IPS-15b (cell line): ENCODE measurements around the gene ANKRD37.

Source experiments
- H3K27me3 ChIP-seq: one replicate; pipeline ENCODE4 v1.6.1; 2013; ENCODE audit warnings: low read length; ENCODE audit not compliant: control insufficient read depth, insufficient read depth
- H3K36me3 ChIP-seq: one replicate; pipeline ENCODE4 v1.6.1; 2013; ENCODE audit warnings: low read length; ENCODE audit not compliant: control insufficient read depth, insufficient read depth
- H3K4me1 ChIP-seq: one replicate; pipeline ENCODE4 v1.6.1; 2013; ENCODE audit warnings: mild to moderate bottlenecking, low read length; ENCODE audit not compliant: control insufficient read depth, insufficient read depth
- H3K4me3 ChIP-seq: one replicate; pipeline ENCODE4 v1.5.1; 2013; ENCODE audit warnings: low read depth, low read length
- H3K9ac ChIP-seq: one replicate; pipeline ENCODE4 v1.6.1; 2013; ENCODE audit warnings: low read depth, mild to moderate bottlenecking, low read length
- H3K9me3 ChIP-seq: one replicate; pipeline ENCODE4 v1.6.1; 2013; ENCODE audit warnings: mild to moderate bottlenecking, low read length; ENCODE audit not compliant: control insufficient read depth, insufficient read depth

Gene ANKRD37

DNA sequence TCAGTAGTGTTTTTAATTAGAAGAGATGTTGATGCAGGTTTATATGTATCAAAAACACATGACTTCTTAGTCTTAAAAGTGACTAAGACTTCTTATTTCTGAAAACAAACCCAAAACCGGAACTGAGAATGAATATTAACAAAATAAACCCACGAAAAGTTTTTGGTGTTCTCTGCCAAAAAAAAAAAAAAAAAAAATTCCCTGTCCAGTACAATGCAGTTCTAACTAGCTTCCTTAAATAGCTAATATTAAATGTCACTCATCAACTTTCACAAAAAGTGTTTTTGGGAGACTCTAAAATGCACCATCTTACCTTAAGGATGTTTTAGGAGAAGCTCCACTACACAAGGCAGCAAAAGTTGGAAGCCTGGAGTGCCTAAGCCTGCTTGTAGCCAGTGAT is 2.0 kb downstream of the ANKRD37 start:
- Histone ChIP-seq H3K9me3 (no peaks in the 10 kb centered on the region), H3K4me3 (no peak overlapping the region), H3K36me3 (peaks cover 3% of the 10 kb centered on the region), H3K4me1 (peaks cover 6% of the 10 kb centered on the region), H3K9ac (no peak overlapping the region), H3K27me3 (no peaks in the 10 kb centered on the region)

- Histone ChIP-seq H3K4me3 (no peak overlapping the region), H3K9ac (no peak overlapping the region), H3K4me1 (peaks cover 6% of the 10 kb centered on the region), H3K27me3 (no peaks in the 10 kb centered on the region), H3K36me3 (peaks cover 3% of the 10 kb centered on the region), H3K9me3 (no peaks in the 10 kb centered on the region)
These were observed 2.8 kb downstream of the ANKRD37 start for GRCh38 chr4:185399466-185399865.

- H3K9ac ChIP-seq = no peak overlapping the region
- H3K4me3 ChIP-seq = no peak overlapping the region
- no peaks in the 10 kb centered on the region for H3K4me1 ChIP-seq
- no peaks in the 10 kb centered on the region for H3K27me3 ChIP-seq
- H3K9me3 ChIP-seq = no peaks in the 10 kb centered on the region
- H3K36me3 ChIP-seq = peaks cover 3% of the 10 kb centered on the region
These were observed 7.4 kb downstream of the ANKRD37 start for GRCh38 chr4:185404031-185404430.

- Histone ChIP-seq H3K4me3 (no peak overlapping the region), H3K9ac (no peak overlapping the region), H3K36me3 (no peaks in the 10 kb centered on the region), H3K4me1 (no peaks in the 10 kb centered on the region), H3K27me3 (no peaks in the 10 kb centered on the region), H3K9me3 (peaks cover 4% of the 10 kb centered on the region)
These were observed 8.8 kb downstream of the ANKRD37 start for GRCh38 chr4:185405296-185405999.

GRCh38 chr4:185408432-185408831 is 11.8 kb downstream of the ANKRD37 start:
- H3K27me3 ChIP-seq = no peaks in the 10 kb centered on the region
- H3K4me3 ChIP-seq = no peak overlapping the region
- H3K36me3 ChIP-seq = no peaks in the 10 kb centered on the region

GRCh38 chr4:185411849-185412248 is 15.2 kb downstream of the ANKRD37 start:
- no peak overlapping the region for H3K9ac ChIP-seq
- H3K9me3 ChIP-seq = peaks cover 4% of the 10 kb centered on the region
- H3K36me3 ChIP-seq = no peaks in the 10 kb centered on the region
- H3K4me1 ChIP-seq = no peaks in the 10 kb centered on the region
- no peak overlapping the region for H3K4me3 ChIP-seq
- no peaks in the 10 kb centered on the region for H3K27me3 ChIP-seq

More at GRCh38 chr4:185408432-185408831, 11.8 kb downstream of the ANKRD37 start:
- H3K9me3 ChIP-seq = peaks cover 4% of the 10 kb centered on the region
- no peaks in the 10 kb centered on the region for H3K4me1 ChIP-seq
- H3K9ac ChIP-seq = no peak overlapping the region

GRCh38 chr4:185412412-185412811 is 15.8 kb downstream of the ANKRD37 start:
- H3K36me3 ChIP-seq = peaks cover 2% of the 10 kb centered on the region
- H3K9me3 ChIP-seq = peaks cover 4% of the 10 kb centered on the region
- H3K9ac ChIP-seq = no peak overlapping the region
- no peak overlapping the region for H3K4me3 ChIP-seq
- no peaks in the 10 kb centered on the region for H3K27me3 ChIP-seq
- no peaks in the 10 kb centered on the region for H3K4me1 ChIP-seq

- Histone ChIP-seq H3K36me3 (peaks cover 6% of the 10 kb centered on the region), H3K4me3 (no peak overlapping the region), H3K9me3 (no peaks in the 10 kb centered on the region), H3K9ac (no peak overlapping the region), H3K4me1 (no peaks in the 10 kb centered on the region), H3K27me3 (no peaks in the 10 kb centered on the region)
These were observed 20.3 kb downstream of the ANKRD37 start for GRCh38 chr4:185416955-185417354.

DNA sequence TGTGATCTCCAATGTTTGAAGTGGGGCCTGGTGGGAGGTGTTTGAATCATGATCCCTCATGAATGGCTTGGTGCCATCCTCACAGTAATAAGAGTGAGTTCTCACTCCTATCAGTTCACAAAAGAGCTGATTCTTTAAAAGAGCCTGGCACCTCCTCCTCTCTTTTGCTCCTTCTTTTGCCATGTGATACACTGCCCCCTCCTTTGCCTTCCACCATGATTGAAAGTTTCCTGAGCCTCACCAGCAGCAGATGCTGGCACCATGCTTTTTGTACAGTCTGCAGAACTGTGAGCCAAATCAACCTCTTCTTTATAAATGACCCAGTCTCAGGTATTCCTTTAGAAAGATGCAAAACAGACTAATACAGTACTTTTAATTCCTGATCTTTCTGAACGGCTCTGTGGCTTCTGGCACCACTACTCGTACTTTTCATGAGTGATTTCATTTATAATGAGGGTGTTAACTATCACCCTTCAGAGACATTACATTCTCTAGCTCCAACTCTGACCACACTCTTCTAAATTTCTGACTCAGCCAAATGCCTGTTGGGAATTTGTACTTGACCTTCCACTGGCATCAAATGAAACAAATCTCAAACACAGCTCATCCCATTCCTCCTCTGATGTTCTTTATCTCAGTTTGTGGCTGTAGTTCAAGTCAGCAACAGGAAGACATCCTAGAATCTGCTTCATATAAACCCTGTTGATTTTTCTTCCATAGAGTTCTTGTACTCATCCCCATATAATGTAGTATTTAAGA is 24.9 kb downstream of the ANKRD37 start:
- H3K9ac ChIP-seq = no peak overlapping the region
- peaks cover 6% of the 10 kb centered on the region for H3K36me3 ChIP-seq
- no peaks in the 10 kb centered on the region for H3K27me3 ChIP-seq
- peaks cover 3% of the 10 kb centered on the region for H3K4me1 ChIP-seq
- H3K4me3 ChIP-seq = no peak overlapping the region
- no peaks in the 10 kb centered on the region for H3K9me3 ChIP-seq

DNA sequence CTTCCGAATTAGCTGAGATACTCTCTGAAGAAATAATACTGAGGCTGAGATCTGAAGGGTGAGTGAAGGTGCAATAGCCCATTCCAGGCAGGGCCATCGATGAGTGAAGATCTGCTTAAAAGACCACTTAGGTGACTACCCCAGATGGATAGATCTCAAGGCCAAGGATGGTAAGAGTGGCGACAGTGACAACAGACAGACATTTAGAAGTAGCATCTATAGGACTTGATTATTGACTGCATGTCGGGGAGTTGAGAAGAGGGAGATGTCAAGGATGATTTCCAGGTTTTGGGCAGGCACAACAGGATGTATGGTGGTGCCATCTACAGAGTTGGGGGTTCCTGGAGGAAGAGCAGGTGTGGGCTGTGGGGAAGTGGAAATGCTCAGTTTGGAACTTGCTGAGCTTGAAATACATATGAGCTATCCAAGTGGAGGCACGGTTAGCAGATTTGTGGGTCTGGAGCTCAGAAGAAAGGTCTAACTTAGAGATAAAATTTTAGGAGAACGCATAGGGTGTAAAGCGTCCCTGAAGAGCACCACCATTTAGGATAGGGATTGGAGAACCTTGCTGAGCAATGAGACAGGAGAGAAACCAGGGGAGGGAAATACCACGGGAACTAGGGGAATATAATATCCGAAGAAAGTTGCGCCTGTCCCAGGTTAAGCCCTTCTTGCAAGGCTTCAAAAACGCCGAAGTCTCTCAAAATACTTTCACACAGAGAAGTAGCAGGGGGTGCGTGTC is 28.4 kb downstream of the ANKRD37 start:
- Histone ChIP-seq H3K4me3 (peak overlapping the region; percentile 92), H3K9ac (peak overlapping the region; percentile 99), H3K27me3 (no peaks in the 10 kb centered on the region), H3K36me3 (no peaks in the 10 kb centered on the region), H3K9me3 (no peaks in the 10 kb centered on the region), H3K4me1 (peaks cover 3% of the 10 kb centered on the region)

- H3K4me3 ChIP-seq = peak within 1 kb of the TSS; percentile 92
- H3K4me1 ChIP-seq = peaks cover 3% of the 10 kb centered on the region
- H3K9me3 ChIP-seq = no peaks in the 10 kb centered on the region
- H3K27me3 ChIP-seq = no peaks in the 10 kb centered on the region
- H3K36me3 ChIP-seq = no peaks in the 10 kb centered on the region
- H3K9ac ChIP-seq = peak within 1 kb of the TSS; percentile 99
These were observed 29.2 kb downstream of the ANKRD37 start, which contains the start of gene UFSP2 for GRCh38 chr4:185425647-185426352. TSS of gene UFSP2 (minus strand) at chr4:185425964. CDS start at chr4:185425868, 96 bp downstream.
